Right atrium auricular region (tissue), 2 donors: ENCODE measurements around the gene VSIG10L. TPM values are rescaled to one million over a fixed set of nuclear protein-coding genes. Genes with fewer than 3 reads are reported as not detected.

Experiments
- DNase-seq: peaks from one replicate; pipeline ENCODE4 v3.0.0-alpha.2; 2019; ENCODE audit warnings: low spot score
- H3K27ac ChIP-seq, 2 donors: fragments of 200-600 bp; sonication (generic); 1 replicate in 1 of 2; 2 replicates in 1 of 2; pipeline ENCODE4 v1.5.1; 2016 to 2019
- H3K27me3 ChIP-seq, 2 donors: fragments of 200-600 bp; sonication (generic); one replicate each; pipeline versions ENCODE4 v1.5.1 to v1.6.0; 2017 to 2019
- H3K36me3 ChIP-seq: fragments of 200-600 bp; sonication (generic); one replicate; pipeline ENCODE4 v1.5.1; 2016
- H3K4me1 ChIP-seq, 2 donors: fragments of 200-600 bp; sonication (generic); one replicate each; pipeline versions ENCODE4 v1.5.1 to v1.6.0; 2017 to 2019
- H3K4me3 ChIP-seq, 2 donors: fragments of 200-600 bp; sonication (generic); 1 replicate in 1 of 2; 2 replicates in 1 of 2; pipeline ENCODE4 v1.5.1; 2017 to 2019; ENCODE audit warnings: mild to moderate bottlenecking in 1 of 2, moderate library complexity in 1 of 2
- H3K9me3 ChIP-seq, 2 donors: fragments of 200-600 bp; sonication (generic); one replicate each; pipeline ENCODE4 v1.5.1; 2019
- total RNA-seq, 2 donors: library from RNA; depleted of rRNA; stranded (reverse); fragments of >200 nt; gene quantifications; one replicate each; pipeline ENCODE4 v1.1.0, GENCODE V29; 2016
- TF ChIP-seq, protein P1 (sequence below), 2 donors: fragments of 200-600 bp; sonication (generic); IDR thresholded peaks; one replicate each; pipeline ENCODE4 v1.5.1; 2019; ENCODE audit warnings: antibody characterized with exemption in 2 of 2

Gene VSIG10L
- total RNA-seq, 2 donors from 2014 or later: 0.79 to 1.1 TPM

- Histone ChIP-seq H3K4me3 (no peak overlapping the region), H3K4me1 (peaks cover 0 to 15% of the 10 kb centered on the region in 2 donors), H3K27me3 (peaks cover 7 to 15% of the 10 kb centered on the region in 2 donors), H3K9me3 (no peaks in the 10 kb centered on the region), H3K27ac (no peak overlapping the region), H3K36me3 (no peaks in the 10 kb centered on the region)
- TF ChIP-seq, protein P1, sequence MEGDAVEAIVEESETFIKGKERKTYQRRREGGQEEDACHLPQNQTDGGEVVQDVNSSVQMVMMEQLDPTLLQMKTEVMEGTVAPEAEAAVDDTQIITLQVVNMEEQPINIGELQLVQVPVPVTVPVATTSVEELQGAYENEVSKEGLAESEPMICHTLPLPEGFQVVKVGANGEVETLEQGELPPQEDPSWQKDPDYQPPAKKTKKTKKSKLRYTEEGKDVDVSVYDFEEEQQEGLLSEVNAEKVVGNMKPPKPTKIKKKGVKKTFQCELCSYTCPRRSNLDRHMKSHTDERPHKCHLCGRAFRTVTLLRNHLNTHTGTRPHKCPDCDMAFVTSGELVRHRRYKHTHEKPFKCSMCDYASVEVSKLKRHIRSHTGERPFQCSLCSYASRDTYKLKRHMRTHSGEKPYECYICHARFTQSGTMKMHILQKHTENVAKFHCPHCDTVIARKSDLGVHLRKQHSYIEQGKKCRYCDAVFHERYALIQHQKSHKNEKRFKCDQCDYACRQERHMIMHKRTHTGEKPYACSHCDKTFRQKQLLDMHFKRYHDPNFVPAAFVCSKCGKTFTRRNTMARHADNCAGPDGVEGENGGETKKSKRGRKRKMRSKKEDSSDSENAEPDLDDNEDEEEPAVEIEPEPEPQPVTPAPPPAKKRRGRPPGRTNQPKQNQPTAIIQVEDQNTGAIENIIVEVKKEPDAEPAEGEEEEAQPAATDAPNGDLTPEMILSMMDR (IDR thresholded peaks at IDR 0.05): no peak
- DNase-seq: no peak
Measured at GRCh38 chr19:51325161-51325976, 16.6 kb downstream of the VSIG10L start.

DNA sequence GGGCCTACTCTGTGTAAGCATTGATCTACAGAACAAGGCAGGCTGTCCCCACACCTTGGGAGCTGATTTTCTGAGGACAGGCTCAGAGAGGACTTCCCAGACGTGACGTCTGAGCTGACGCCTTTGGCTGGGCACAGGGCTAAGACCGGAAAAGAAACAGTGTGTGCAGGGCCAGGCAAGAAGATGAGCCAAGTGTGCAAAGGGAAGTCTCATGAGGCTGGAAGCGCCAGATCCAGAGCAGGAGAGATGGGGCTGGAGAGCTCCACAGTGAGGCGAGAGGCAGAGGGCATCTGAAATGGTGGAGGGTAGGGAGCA, 17.8 kb downstream of the VSIG10L start:
- H3K27me3 ChIP-seq: peaks cover 7 to 15% of the 10 kb centered on the region in 2 donors
- no peaks in the 10 kb centered on the region for H3K36me3 ChIP-seq
- no peak overlapping the region for H3K27ac ChIP-seq
- H3K4me3 ChIP-seq: no peak overlapping the region
- no peak for DNase-seq
- peaks cover 0 to 15% of the 10 kb centered on the region in 2 donors for H3K4me1 ChIP-seq
- H3K9me3 ChIP-seq: no peaks in the 10 kb centered on the region
- TF ChIP-seq, protein P1 (IDR thresholded peaks at IDR 0.05): no peak

DNA sequence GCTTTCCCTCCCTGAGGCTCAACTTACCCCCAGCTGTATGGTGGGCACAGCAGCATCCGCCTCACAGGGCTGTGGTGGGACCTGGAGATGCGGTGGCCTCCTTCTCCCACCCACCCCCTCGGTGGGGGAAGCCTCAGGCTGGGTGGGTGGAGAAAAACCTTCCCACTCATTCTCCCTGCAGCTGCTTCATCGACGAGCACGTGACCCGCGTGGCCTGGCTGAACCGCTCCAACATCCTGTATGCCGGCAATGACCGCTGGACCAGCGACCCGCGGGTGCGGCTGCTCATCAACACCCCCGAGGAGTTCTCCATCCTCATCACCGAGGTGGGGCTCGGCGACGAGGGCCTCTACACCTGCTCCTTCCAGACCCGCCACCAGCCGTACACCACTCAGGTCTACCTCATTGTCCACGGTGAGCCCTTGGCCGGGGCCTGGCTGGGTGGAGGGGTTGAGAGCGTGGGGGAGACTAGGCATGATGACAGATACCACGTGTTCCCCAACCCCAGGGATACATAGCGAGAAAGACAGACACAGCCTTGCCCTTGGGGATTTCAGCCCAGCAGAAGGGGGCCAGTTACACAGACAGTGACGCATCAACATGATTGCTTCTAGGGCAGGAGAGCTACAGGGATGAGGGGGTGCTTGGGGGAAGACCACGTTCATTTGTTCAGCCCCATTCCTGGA, 18.3 kb downstream of the VSIG10L start:
- Histone ChIP-seq H3K27ac (no peak overlapping the region), H3K27me3 (peaks cover 7 to 14% of the 10 kb centered on the region in 2 donors), H3K4me1 (peaks cover 0 to 15% of the 10 kb centered on the region in 2 donors), H3K9me3 (no peaks in the 10 kb centered on the region), H3K36me3 (no peaks in the 10 kb centered on the region), H3K4me3 (no peak overlapping the region)
- TF ChIP-seq, protein P1 (IDR thresholded peaks at IDR 0.05): no peak
- DNase-seq: no peak

- TF ChIP-seq, protein P1 (IDR thresholded peaks at IDR 0.05): no peak
- DNase-seq: no peak
- Histone ChIP-seq H3K36me3 (no peaks in the 10 kb centered on the region), H3K4me3 (no peak overlapping the region), H3K4me1 (peaks cover 0 to 2% of the 10 kb centered on the region in 2 donors), H3K27me3 (no peaks in the 10 kb centered on the region), H3K9me3 (no peaks in the 10 kb centered on the region), H3K27ac (no peak overlapping the region)
Measured at GRCh38 chr19:51321799-51322198, 20.1 kb downstream of the VSIG10L start.

GRCh38 chr19:51320280-51320657, 21.7 kb downstream of the VSIG10L start:
- no peak overlapping the region for H3K4me3 ChIP-seq
- TF ChIP-seq, protein P1 (IDR thresholded peaks at IDR 0.05): no peak
- H3K27me3 ChIP-seq: no peaks in the 10 kb centered on the region
- DNase-seq: no peak
- H3K9me3 ChIP-seq: no peaks in the 10 kb centered on the region
- no peaks in the 10 kb centered on the region for H3K4me1 ChIP-seq
- no peak overlapping the region for H3K27ac ChIP-seq
- H3K36me3 ChIP-seq: no peaks in the 10 kb centered on the region
